ENCODE data around the gene ADAMTS6.

Gene ADAMTS6

GRCh38 chr5:65481171-65481581, 544 bp downstream of the ADAMTS6 start:
- peak overlapping the region; percentile 59 for H3K4me3 ChIP-seq (ENCODE audit: low read depth, low read length)
- in situ Hi-C loops (cut with HindIII; ENCODE audit: low sequenced_read_pairs) = loop anchor here (5.0 to 25.0 kb wide), 4 partner anchors 354 to 669 kb away; no protein-coding TSS in a partner anchor
- no peak for DNase-seq (ENCODE audit: low read depth)
- TF ChIP-seq, protein P1, sequence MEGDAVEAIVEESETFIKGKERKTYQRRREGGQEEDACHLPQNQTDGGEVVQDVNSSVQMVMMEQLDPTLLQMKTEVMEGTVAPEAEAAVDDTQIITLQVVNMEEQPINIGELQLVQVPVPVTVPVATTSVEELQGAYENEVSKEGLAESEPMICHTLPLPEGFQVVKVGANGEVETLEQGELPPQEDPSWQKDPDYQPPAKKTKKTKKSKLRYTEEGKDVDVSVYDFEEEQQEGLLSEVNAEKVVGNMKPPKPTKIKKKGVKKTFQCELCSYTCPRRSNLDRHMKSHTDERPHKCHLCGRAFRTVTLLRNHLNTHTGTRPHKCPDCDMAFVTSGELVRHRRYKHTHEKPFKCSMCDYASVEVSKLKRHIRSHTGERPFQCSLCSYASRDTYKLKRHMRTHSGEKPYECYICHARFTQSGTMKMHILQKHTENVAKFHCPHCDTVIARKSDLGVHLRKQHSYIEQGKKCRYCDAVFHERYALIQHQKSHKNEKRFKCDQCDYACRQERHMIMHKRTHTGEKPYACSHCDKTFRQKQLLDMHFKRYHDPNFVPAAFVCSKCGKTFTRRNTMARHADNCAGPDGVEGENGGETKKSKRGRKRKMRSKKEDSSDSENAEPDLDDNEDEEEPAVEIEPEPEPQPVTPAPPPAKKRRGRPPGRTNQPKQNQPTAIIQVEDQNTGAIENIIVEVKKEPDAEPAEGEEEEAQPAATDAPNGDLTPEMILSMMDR (IDR thresholded peaks at IDR 0.05; ENCODE audit: low read depth, low read length, missing control alignments) = no peak

GRCh38 chr5:65480306-65480865, 1.3 kb downstream of the ADAMTS6 start:
- peak; percentile 54 for DNase-seq (ENCODE audit: low read depth)
- H3K4me3 ChIP-seq (ENCODE audit: low read depth, low read length) = peak overlapping the region; percentile 59
- in situ Hi-C loops (cut with HindIII; ENCODE audit: low sequenced_read_pairs) = loop anchor here (5.0 to 25.0 kb wide), 4 partner anchors 353 to 668 kb away; no protein-coding TSS in a partner anchor
- TF ChIP-seq, protein P1 (IDR thresholded peaks at IDR 0.05; ENCODE audit: low read depth, low read length, missing control alignments) = no peak

DNA sequence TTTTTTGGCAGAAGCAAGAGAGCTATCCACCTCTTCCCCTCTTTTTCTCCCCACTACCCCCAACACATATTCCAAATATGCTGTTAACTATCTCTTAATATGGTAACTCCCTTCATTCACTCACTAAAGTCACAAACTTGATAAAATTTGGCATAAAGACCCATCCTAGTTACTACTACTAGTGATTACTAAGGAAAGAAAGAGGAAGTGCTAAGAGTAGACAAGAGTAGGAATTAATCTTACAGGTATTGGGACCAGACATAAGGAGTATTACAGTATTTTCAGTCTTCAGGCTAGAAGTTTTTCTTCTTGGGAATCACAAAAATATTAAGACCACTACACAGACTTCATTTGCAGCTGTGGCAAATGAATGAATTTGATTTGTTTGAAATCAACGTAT, 2.2 kb downstream of the ADAMTS6 start:
- peak overlapping the region; percentile 59 for H3K4me3 ChIP-seq (ENCODE audit: low read depth, low read length)
- DNase-seq (ENCODE audit: low read depth) = no peak
- TF ChIP-seq, protein P1 (IDR thresholded peaks at IDR 0.05; ENCODE audit: low read depth, low read length, missing control alignments) = no peak
- in situ Hi-C loops (cut with HindIII; ENCODE audit: low sequenced_read_pairs) = loop anchor here (25.0 kb wide), 1 partner anchor 667 kb away; no protein-coding TSS in a partner anchor

- no peak for DNase-seq (ENCODE audit: low read depth)
- in situ Hi-C loops (cut with HindIII; ENCODE audit: low sequenced_read_pairs) = loop anchor here (25.0 kb wide), 1 partner anchor 666 kb away; no protein-coding TSS in a partner anchor
- TF ChIP-seq, protein P1 (IDR thresholded peaks at IDR 0.05; ENCODE audit: low read depth, low read length, missing control alignments) = no peak
- no peak overlapping the region for H3K4me3 ChIP-seq (ENCODE audit: low read depth, low read length)
Observed at GRCh38 chr5:65478336-65478735, 3.4 kb downstream of the ADAMTS6 start.

- in situ Hi-C loops (cut with HindIII; ENCODE audit: low sequenced_read_pairs) = loop anchor here (25.0 kb wide), 1 partner anchor 664 kb away; no protein-coding TSS in a partner anchor
- no peak for DNase-seq (ENCODE audit: low read depth)
- H3K4me3 ChIP-seq (ENCODE audit: low read depth, low read length) = no peak overlapping the region
- TF ChIP-seq, protein P1 (IDR thresholded peaks at IDR 0.05; ENCODE audit: low read depth, low read length, missing control alignments) = no peak
Observed at GRCh38 chr5:65475895-65476294, 5.8 kb downstream of the ADAMTS6 start.

DNA sequence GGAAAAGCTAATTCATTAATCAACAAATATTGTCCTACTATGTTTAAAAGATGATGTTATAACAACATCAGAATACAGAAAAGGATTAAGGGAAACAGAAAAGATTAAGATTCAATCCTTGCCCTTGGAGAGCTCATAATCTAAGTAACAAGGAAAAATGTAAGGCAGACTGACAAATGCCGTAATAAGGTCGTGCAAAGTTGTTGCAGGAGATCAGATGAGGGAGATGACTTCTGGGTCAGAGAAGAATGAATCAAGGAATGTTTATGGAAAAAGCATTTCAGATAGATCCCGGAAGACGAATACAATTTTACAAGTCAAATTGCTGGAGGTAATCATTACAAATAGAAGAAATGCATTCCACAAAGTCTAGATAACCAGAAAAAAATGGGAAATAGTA, 6.4 kb downstream of the ADAMTS6 start:
- TF ChIP-seq, protein P1 (IDR thresholded peaks at IDR 0.05; ENCODE audit: low read depth, low read length, missing control alignments) = no peak
- in situ Hi-C loops (cut with HindIII; ENCODE audit: low sequenced_read_pairs) = loop anchor here (25.0 kb wide), 1 partner anchor 663 kb away; no protein-coding TSS in a partner anchor
- no peak for DNase-seq (ENCODE audit: low read depth)
- H3K4me3 ChIP-seq (ENCODE audit: low read depth, low read length) = no peak overlapping the region

Data from astrocyte of the cerebellum (primary cell).